Measurements from ENCODE around the gene GPC6.

Gene GPC6

GRCh38 chr13:93356469-93356868 lies 129.9 kb downstream of the GPC6 start:
- H3K4me3 ChIP-seq (ENCODE audit: low read length), result no peak overlapping the region
- H3K36me3 ChIP-seq (ENCODE audit: insufficient read depth, low read depth, low read length), result no peaks in the 10 kb centered on the region
- H3K4me1 ChIP-seq (ENCODE audit: insufficient read depth, low read length), result peaks cover 3% of the 10 kb centered on the region; the same call in 1 of the 2 replicates
- no peaks in the 10 kb centered on the region for H3K9me3 ChIP-seq (ENCODE audit: insufficient read depth, low read depth, low read length)
- H3K27me3 ChIP-seq (ENCODE audit: insufficient read depth, low read length), result no peaks in the 10 kb centered on the region
- H3K9ac ChIP-seq (ENCODE audit: low read depth, low read length), result no peak overlapping the region
- no peak overlapping the region for H3K27ac ChIP-seq (ENCODE audit: low read length)

DNA sequence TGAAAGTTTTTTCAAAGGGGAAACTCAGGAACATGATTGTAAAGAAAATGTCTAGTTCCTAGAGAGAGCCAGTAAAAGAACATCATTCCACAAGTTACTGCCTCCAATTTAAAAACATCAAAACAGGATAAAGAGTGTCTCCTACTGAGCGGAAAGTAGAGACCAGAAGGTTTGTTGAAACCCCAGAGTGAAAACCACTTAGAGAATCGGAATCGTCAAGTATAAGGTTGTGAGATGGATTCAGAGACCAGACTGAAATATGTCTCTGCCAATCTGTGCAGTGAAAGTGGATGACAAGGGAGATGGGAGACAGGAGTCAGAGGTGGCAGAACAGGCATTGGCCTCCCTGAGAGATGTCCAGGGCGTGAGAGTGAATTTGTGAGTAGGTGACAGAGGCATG lies 133.4 kb downstream of the GPC6 start:
- Histone ChIP-seq H3K4me3 (ENCODE audit: low read length) (no peak overlapping the region), H3K4me1 (ENCODE audit: insufficient read depth, low read length) (peaks cover 2% of the 10 kb centered on the region; the same call in 1 of the 2 replicates), H3K9ac (ENCODE audit: low read depth, low read length) (no peak overlapping the region), H3K9me3 (ENCODE audit: insufficient read depth, low read depth, low read length) (no peaks in the 10 kb centered on the region), H3K27me3 (ENCODE audit: insufficient read depth, low read length) (no peaks in the 10 kb centered on the region), H3K27ac (ENCODE audit: low read length) (no peak overlapping the region), H3K36me3 (ENCODE audit: insufficient read depth, low read depth, low read length) (no peaks in the 10 kb centered on the region)

DNA sequence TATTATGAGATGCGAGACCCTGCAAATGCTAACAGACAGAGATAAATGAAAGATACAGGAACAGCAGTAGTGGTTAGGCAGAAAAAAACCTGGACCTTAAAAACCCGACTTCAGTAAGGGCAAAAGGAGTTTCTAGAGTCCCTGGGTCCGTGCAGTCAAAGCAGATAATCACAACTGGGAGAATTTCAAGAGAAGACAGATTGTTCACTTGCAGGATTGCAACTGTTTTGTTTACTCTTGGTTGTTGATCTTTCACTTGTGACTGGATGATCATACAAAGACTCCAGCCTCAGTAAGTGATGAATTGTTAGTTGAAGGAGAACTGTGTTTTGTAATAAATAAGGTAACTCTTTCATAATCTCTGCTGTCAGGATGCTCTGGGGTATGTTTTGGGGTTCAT lies 135.1 kb downstream of the GPC6 start:
- Histone ChIP-seq H3K4me3 (ENCODE audit: low read length) (no peak overlapping the region), H3K27me3 (ENCODE audit: insufficient read depth, low read length) (no peaks in the 10 kb centered on the region), H3K9ac (ENCODE audit: low read depth, low read length) (no peak overlapping the region), H3K4me1 (ENCODE audit: insufficient read depth, low read length) (no peaks in the 10 kb centered on the region), H3K27ac (ENCODE audit: low read length) (no peak overlapping the region), H3K9me3 (ENCODE audit: insufficient read depth, low read depth, low read length) (no peaks in the 10 kb centered on the region), H3K36me3 (ENCODE audit: insufficient read depth, low read depth, low read length) (no peaks in the 10 kb centered on the region)

GRCh38 chr13:93364166-93364565 lies 137.6 kb downstream of the GPC6 start:
- Histone ChIP-seq H3K27me3 (ENCODE audit: insufficient read depth, low read length) (no peaks in the 10 kb centered on the region), H3K27ac (ENCODE audit: low read length) (no peak overlapping the region), H3K4me1 (ENCODE audit: insufficient read depth, low read length) (no peaks in the 10 kb centered on the region), H3K36me3 (ENCODE audit: insufficient read depth, low read depth, low read length) (no peaks in the 10 kb centered on the region), H3K4me3 (ENCODE audit: low read length) (no peak overlapping the region), H3K9ac (ENCODE audit: low read depth, low read length) (no peak overlapping the region), H3K9me3 (ENCODE audit: insufficient read depth, low read depth, low read length) (no peaks in the 10 kb centered on the region)

DNA sequence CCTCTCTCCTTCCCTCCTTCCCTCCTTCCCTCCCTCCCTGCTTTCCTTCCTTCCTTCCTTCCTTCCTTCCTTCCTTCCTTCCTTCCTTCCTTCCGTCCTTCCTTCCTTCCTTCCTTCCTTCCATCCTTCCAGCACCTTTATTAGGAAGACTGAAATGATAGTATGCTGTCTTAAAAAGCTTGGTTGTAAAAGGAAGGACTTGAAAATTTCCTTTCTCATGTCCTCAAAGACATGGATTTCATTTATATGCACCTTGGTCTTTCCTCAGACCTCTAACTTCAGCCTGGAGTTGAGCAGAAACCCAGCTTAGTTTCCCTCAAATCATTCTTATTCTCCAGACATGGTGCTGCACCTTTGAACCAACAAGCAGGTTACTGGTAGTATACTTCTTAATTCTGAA lies 141.7 kb downstream of the GPC6 start:
- H3K27ac ChIP-seq (ENCODE audit: low read length), result no peak overlapping the region
- H3K4me1 ChIP-seq (ENCODE audit: insufficient read depth, low read length), result no peaks in the 10 kb centered on the region
- no peak overlapping the region for H3K9ac ChIP-seq (ENCODE audit: low read depth, low read length)
- no peaks in the 10 kb centered on the region for H3K9me3 ChIP-seq (ENCODE audit: insufficient read depth, low read depth, low read length)
- no peak overlapping the region for H3K4me3 ChIP-seq (ENCODE audit: low read length)
- H3K27me3 ChIP-seq (ENCODE audit: insufficient read depth, low read length), result no peaks in the 10 kb centered on the region
- no peaks in the 10 kb centered on the region for H3K36me3 ChIP-seq (ENCODE audit: insufficient read depth, low read depth, low read length)

DNA sequence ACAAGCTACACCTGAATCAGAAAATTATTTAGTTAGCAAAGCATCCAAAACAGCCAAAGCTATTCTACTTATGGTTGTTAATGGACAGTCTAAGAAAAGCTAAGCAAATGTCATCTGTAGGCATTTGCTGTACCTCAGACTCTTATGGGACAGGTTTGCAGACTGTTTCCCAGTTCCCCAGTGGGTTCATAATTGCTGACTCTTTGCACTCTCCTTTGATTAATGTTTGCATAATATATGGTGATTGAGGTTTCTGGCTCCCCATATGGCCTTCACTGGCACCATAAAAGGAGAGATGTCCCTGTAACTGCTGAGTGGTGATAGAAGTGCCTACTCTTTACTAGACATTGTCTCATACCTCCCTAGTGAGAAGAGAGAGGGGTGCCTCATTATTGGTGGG lies 142.1 kb downstream of the GPC6 start:
- Histone ChIP-seq H3K4me3 (ENCODE audit: low read length) (no peak overlapping the region), H3K9me3 (ENCODE audit: insufficient read depth, low read depth, low read length) (no peaks in the 10 kb centered on the region), H3K9ac (ENCODE audit: low read depth, low read length) (no peak overlapping the region), H3K27me3 (ENCODE audit: insufficient read depth, low read length) (no peaks in the 10 kb centered on the region), H3K27ac (ENCODE audit: low read length) (no peak overlapping the region), H3K4me1 (ENCODE audit: insufficient read depth, low read length) (no peaks in the 10 kb centered on the region), H3K36me3 (ENCODE audit: insufficient read depth, low read depth, low read length) (no peaks in the 10 kb centered on the region)

DNA sequence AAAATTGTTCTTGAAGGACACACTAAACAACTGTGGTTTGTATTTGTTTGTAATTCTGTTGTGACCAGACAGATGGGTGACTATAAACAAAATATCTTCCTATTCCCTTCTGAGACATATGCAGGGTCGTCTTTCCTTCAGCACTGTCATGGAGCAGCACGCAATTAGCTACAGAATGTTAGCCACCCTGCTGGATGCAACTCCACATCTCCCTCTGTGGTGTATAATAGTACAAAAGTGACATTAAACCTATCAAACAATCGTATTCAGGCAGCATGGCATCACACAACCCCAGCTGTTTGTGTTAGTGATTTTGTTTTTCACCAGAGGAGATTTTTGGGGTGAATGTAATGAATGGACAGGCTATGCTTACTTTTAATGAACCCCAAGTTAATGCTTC lies 146.2 kb downstream of the GPC6 start:
- no peak overlapping the region for H3K27ac ChIP-seq (ENCODE audit: low read length)
- H3K27me3 ChIP-seq (ENCODE audit: insufficient read depth, low read length), result no peaks in the 10 kb centered on the region
- no peaks in the 10 kb centered on the region for H3K4me1 ChIP-seq (ENCODE audit: insufficient read depth, low read length)

GRCh38 chr13:93375491-93375890 lies 148.9 kb downstream of the GPC6 start:
- Histone ChIP-seq H3K4me3 (ENCODE audit: low read length) (no peak overlapping the region), H3K9ac (ENCODE audit: low read depth, low read length) (no peak overlapping the region), H3K27ac (ENCODE audit: low read length) (no peak overlapping the region), H3K4me1 (ENCODE audit: insufficient read depth, low read length) (no peaks in the 10 kb centered on the region), H3K36me3 (ENCODE audit: insufficient read depth, low read depth, low read length) (no peaks in the 10 kb centered on the region), H3K9me3 (ENCODE audit: insufficient read depth, low read depth, low read length) (no peaks in the 10 kb centered on the region), H3K27me3 (ENCODE audit: insufficient read depth, low read length) (no peaks in the 10 kb centered on the region)

More for the DNA sequence above, 146.2 kb downstream of the GPC6 start:
- Histone ChIP-seq H3K36me3 (ENCODE audit: insufficient read depth, low read depth, low read length) (no peaks in the 10 kb centered on the region), H3K9ac (ENCODE audit: low read depth, low read length) (no peak overlapping the region), H3K9me3 (ENCODE audit: insufficient read depth, low read depth, low read length) (no peaks in the 10 kb centered on the region), H3K4me3 (ENCODE audit: low read length) (no peak overlapping the region)

DNA sequence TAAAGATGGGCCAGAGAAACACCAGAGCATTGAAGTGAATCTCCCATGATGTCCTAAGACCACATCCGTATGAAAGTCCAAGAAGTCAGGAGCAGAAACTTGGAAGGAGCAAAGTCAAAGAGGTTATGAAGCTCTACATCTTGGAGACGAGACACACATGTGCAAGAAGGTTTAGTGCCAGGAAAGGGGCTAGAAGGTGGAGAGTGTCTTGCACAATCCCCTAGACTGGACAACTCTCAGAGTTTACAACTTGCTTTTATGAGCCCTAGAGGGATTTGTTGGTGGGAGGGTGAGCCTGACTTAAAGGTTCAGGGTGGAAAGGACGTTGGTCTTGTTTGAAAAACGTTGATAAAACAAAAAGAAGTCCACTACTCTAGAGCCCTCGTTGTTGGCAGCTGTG lies 150.6 kb downstream of the GPC6 start:
- Histone ChIP-seq H3K4me1 (ENCODE audit: insufficient read depth, low read length) (no peaks in the 10 kb centered on the region), H3K27ac (ENCODE audit: low read length) (no peak overlapping the region), H3K9ac (ENCODE audit: low read depth, low read length) (no peak overlapping the region), H3K27me3 (ENCODE audit: insufficient read depth, low read length) (no peaks in the 10 kb centered on the region), H3K4me3 (ENCODE audit: low read length) (no peak overlapping the region), H3K9me3 (ENCODE audit: insufficient read depth, low read depth, low read length) (no peaks in the 10 kb centered on the region), H3K36me3 (ENCODE audit: insufficient read depth, low read depth, low read length) (no peaks in the 10 kb centered on the region)

DNA sequence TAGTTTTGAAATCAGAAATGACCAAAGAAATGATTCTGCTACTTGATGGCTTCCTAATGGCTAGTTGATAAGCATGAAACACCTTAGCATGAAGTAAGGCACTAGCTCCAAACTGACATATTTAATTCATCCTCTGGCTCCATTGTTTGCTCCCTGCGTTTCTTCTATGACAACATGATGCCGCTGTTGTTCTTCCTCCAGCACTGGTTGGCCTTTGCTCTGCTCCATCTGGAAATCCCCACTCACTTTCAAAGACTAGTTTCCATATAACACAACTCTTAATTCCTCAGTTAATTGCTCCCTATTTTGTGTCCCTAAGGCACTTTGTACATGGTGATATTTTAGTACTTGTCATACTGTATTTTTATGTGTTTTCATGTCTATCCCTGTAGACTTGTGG lies 151.6 kb downstream of the GPC6 start:
- Histone ChIP-seq H3K27ac (ENCODE audit: low read length) (no peak overlapping the region), H3K36me3 (ENCODE audit: insufficient read depth, low read depth, low read length) (no peaks in the 10 kb centered on the region)

DNA sequence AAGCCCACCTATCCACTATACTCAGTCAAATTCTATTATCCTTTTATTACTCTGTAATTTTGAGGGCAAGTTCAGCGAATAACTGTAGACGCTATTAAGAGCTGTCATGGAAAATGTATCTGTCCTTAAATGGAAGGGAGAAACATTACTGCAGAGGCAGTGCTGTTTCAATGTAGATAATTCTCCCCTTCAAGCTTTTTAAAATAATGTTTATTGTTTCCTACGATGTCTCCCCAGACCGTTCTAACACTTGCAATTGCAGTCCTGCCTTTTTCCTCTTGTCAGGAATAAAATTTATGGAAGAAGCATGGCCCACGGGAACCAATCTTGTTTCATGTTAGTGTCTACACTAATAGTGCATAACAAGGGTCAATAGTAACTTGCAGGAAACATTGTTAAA lies 159.5 kb downstream of the GPC6 start:
- H3K4me3 ChIP-seq (ENCODE audit: low read length), result no peak overlapping the region
- H3K9me3 ChIP-seq (ENCODE audit: insufficient read depth, low read depth, low read length), result no peaks in the 10 kb centered on the region
- no peak overlapping the region for H3K9ac ChIP-seq (ENCODE audit: low read depth, low read length)
- H3K36me3 ChIP-seq (ENCODE audit: insufficient read depth, low read depth, low read length), result no peaks in the 10 kb centered on the region
- H3K27me3 ChIP-seq (ENCODE audit: insufficient read depth, low read length), result no peaks in the 10 kb centered on the region
- H3K27ac ChIP-seq (ENCODE audit: low read length), result no peak overlapping the region
- no peaks in the 10 kb centered on the region; the same call in 1 of the 2 replicates for H3K4me1 ChIP-seq (ENCODE audit: insufficient read depth, low read length)

More for the DNA sequence above, 151.6 kb downstream of the GPC6 start:
- Histone ChIP-seq H3K4me1 (ENCODE audit: insufficient read depth, low read length) (no peaks in the 10 kb centered on the region), H3K27me3 (ENCODE audit: insufficient read depth, low read length) (no peaks in the 10 kb centered on the region), H3K9ac (ENCODE audit: low read depth, low read length) (no peak overlapping the region), H3K9me3 (ENCODE audit: insufficient read depth, low read depth, low read length) (no peaks in the 10 kb centered on the region), H3K4me3 (ENCODE audit: low read length) (no peak overlapping the region)

DNA sequence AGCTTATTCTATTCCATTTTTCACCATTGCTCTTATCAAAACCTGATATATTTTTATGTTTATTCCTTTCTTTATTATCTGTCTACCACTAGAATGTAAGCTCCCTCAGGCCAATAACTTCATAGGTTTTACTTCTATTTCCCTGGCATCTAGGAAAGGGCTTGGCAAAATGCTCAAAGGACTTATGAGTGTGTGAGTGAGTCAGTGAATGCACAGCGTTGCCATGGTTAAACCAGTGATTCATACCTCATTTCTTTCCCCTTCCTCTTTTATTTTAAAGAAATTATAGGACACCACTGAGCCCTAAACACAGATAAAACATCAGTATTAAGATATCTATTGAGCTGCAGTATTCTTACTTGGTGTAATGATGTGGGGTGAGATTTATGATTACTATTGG lies 162.1 kb downstream of the GPC6 start:
- Histone ChIP-seq H3K4me3 (ENCODE audit: low read length) (no peak overlapping the region), H3K27ac (ENCODE audit: low read length) (no peak overlapping the region), H3K9me3 (ENCODE audit: insufficient read depth, low read depth, low read length) (no peaks in the 10 kb centered on the region), H3K36me3 (ENCODE audit: insufficient read depth, low read depth, low read length) (no peaks in the 10 kb centered on the region), H3K9ac (ENCODE audit: low read depth, low read length) (no peak overlapping the region), H3K4me1 (ENCODE audit: insufficient read depth, low read length) (no peaks in the 10 kb centered on the region; the same call in 1 of the 2 replicates), H3K27me3 (ENCODE audit: insufficient read depth, low read length) (no peaks in the 10 kb centered on the region)

DNA sequence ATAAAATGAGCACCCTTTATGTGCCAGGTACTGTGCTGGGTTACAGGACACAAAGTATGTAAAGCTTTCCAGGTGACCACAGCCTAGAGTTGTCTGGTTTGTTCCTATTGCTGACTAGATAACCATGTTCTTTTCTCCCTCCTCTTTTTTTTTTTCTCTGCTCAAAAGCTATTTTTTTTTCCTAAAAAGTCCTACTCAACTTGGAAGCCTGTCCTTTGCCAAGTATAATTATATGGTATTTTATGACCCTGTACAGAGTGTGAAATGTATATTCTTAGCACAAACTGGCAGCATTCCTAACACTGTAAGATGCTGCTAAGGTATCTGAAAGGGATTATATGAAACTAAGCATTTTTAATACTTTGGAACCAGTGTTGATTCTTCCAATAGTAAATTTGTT lies 171.0 kb downstream of the GPC6 start:
- no peaks in the 10 kb centered on the region for H3K9me3 ChIP-seq (ENCODE audit: insufficient read depth, low read depth, low read length)
- H3K9ac ChIP-seq (ENCODE audit: low read depth, low read length), result no peak overlapping the region
- H3K4me3 ChIP-seq (ENCODE audit: low read length), result no peak overlapping the region
- H3K27ac ChIP-seq (ENCODE audit: low read length), result no peak overlapping the region
- H3K27me3 ChIP-seq (ENCODE audit: insufficient read depth, low read length), result no peaks in the 10 kb centered on the region
- no peaks in the 10 kb centered on the region for H3K36me3 ChIP-seq (ENCODE audit: insufficient read depth, low read depth, low read length)
- H3K4me1 ChIP-seq (ENCODE audit: insufficient read depth, low read length), result no peaks in the 10 kb centered on the region
